Dermis blood vessel endothelial cell (primary cell): ENCODE data around the gene KBTBD2. TPM values are rescaled to one million over a fixed set of nuclear protein-coding genes. Genes with fewer than 3 reads are reported as not detected.
A peak's percentile ranks its signal among the peaks of the same experiment; 100 is the strongest.
"Not testable (repeated sequence)": the region's sequence is repeated elsewhere in the genome, so short reads cannot be mapped to it uniquely, and the experiment has no call there.

Experiments used
- DNase-seq: peaks from one replicate; pipeline ENCODE4 v3.0.0; 2010
- total RNA-seq: library from RNA; depleted of rRNA; stranded (reverse); fragments of >200 nt; gene quantifications from 2 replicates; pipeline ENCODE4 v1.2.3, GENCODE V29; 2014

KBTBD2 gene
- total RNA-seq, 1 donor from 2014 or later, result 103 TPM

- DNase-seq, result peak; percentile 88
Measured at GRCh38 chr7:32892521-32893206, 1.1 kb upstream of the KBTBD2 start.

GRCh38 chr7:32891800-32892520 is 400 bp upstream of the KBTBD2 start:
- peak; percentile 96 for DNase-seq

GRCh38 chr7:32890793-32891042 is 842 bp downstream of the KBTBD2 start:
- no peak for DNase-seq

GRCh38 chr7:32890010-32890792 is 1.4 kb downstream of the KBTBD2 start:
- DNase-seq, result peak; percentile 82

- no peak for DNase-seq
Measured at GRCh38 chr7:32888505-32888904, 3.1 kb downstream of the KBTBD2 start.

- no peak for DNase-seq
Measured at GRCh38 chr7:32887395-32887794, 4.2 kb downstream of the KBTBD2 start.

- peak; percentile 13 for DNase-seq
Measured at GRCh38 chr7:32881074-32881982, 10.2 kb downstream of the KBTBD2 start.

- peak; percentile 35 for DNase-seq
Measured at GRCh38 chr7:32879460-32879859, 12.1 kb downstream of the KBTBD2 start.

GRCh38 chr7:32878023-32878422 is 13.5 kb downstream of the KBTBD2 start:
- not testable (repeated sequence) for DNase-seq

GRCh38 chr7:32872421-32872820 is 19.1 kb downstream of the KBTBD2 start:
- DNase-seq, result no peak

GRCh38 chr7:32871624-32872371 is 19.8 kb downstream of the KBTBD2 start:
- no peak for DNase-seq

GRCh38 chr7:32870298-32870697 is 21.3 kb downstream of the KBTBD2 start:
- no peak for DNase-seq

GRCh38 chr7:32869716-32870115 is 21.8 kb downstream of the KBTBD2 start:
- no peak for DNase-seq

GRCh38 chr7:32868116-32868515 is 23.4 kb downstream of the KBTBD2 start:
- DNase-seq, result no peak

GRCh38 chr7:32865448-32866030 is 26.0 kb downstream of the KBTBD2 start:
- no peak for DNase-seq

- not testable (repeated sequence) for DNase-seq
Measured at GRCh38 chr7:32863872-32864271, 27.7 kb downstream of the KBTBD2 start.

GRCh38 chr7:32860090-32860489 is 31.5 kb downstream of the KBTBD2 start:
- no peak for DNase-seq

- no peak for DNase-seq
Measured at GRCh38 chr7:32858648-32859047, 32.9 kb downstream of the KBTBD2 start.

- DNase-seq, result not testable (repeated sequence)
Measured at GRCh38 chr7:32857063-32857462, 34.5 kb downstream of the KBTBD2 start.

GRCh38 chr7:32855837-32856775 is 35.5 kb downstream of the KBTBD2 start:
- DNase-seq, result not testable (repeated sequence)
